GM23338 (cell line): Measurements from ENCODE around the gene RASA3. TPM values are rescaled to one million over a fixed set of nuclear protein-coding genes. Genes with fewer than 3 reads are reported as not detected.

Experiments
- ATAC-seq: fragments of 200-7000 bp; cut with Tn5 transposase; 3 replicates; pipeline ENCODE4 v1.9.1; 2020
- DNase-seq: peaks from one replicate; pipeline ENCODE4 v3.0.0-alpha.2; 2015; ENCODE audit warnings: low spot score
- H2AFZ ChIP-seq: fragments of 200-600 bp; sonication (generic); 2 replicates; pipeline ENCODE4 v1.8.0; 2016; ENCODE audit warnings: antibody characterized with exemption, mild to moderate bottlenecking, moderate library complexity
- H3F3A ChIP-seq: fragments of 200-600 bp; sonication (generic); replicated peaks from 2 replicates; pipeline ENCODE4 v1.8.0; 2017; ENCODE audit warnings: antibody characterized with exemption, mixed run types, low read depth
- H3K27ac ChIP-seq: fragments of 200-600 bp; sonication (generic); 2 replicates; pipeline ENCODE4 v1.6.1; 2016; ENCODE audit warnings: low read depth
- H3K27me3 ChIP-seq: fragments of 200-600 bp; sonication (generic); 2 replicates; pipeline ENCODE4 v1.8.0; 2016; ENCODE audit warnings: mild to moderate bottlenecking, mixed run types, moderate library complexity; ENCODE audit not compliant: insufficient read depth
- H3K36me3 ChIP-seq: fragments of 200-600 bp; sonication (generic); 2 replicates; pipeline ENCODE4 v1.8.0; 2016; ENCODE audit warnings: mild to moderate bottlenecking; ENCODE audit not compliant: insufficient read depth
- H3K4me1 ChIP-seq: fragments of 200-600 bp; sonication (generic); 2 replicates; pipeline ENCODE4 v1.8.0; 2016; ENCODE audit warnings: mild to moderate bottlenecking, moderate library complexity; ENCODE audit not compliant: insufficient read depth
- H3K4me2 ChIP-seq: fragments of 200-600 bp; sonication (generic); 2 replicates; pipeline ENCODE4 v1.7.1; 2017; ENCODE audit warnings: mixed run types
- H3K4me3 ChIP-seq: fragments of 200-600 bp; sonication (generic); 2 replicates; pipeline ENCODE4 v1.6.1; 2016; ENCODE audit warnings: mixed run types
- H3K79me2 ChIP-seq: fragments of 200-600 bp; sonication (generic); replicated peaks from 2 replicates; pipeline ENCODE4 v1.8.0; 2017; ENCODE audit warnings: mild to moderate bottlenecking; ENCODE audit not compliant: insufficient read depth
- H3K9me2 ChIP-seq: fragments of 200-600 bp; sonication (generic); 2 replicates; pipeline ENCODE4 v1.8.0; 2017; ENCODE audit not compliant: insufficient read depth
- H4K20me1 ChIP-seq: fragments of 200-600 bp; sonication (generic); replicated peaks from 2 replicates; pipeline ENCODE4 v1.8.0; 2017; ENCODE audit warnings: mild to moderate bottlenecking; ENCODE audit not compliant: insufficient read depth
- H3K27ac Mint-ChIP-seq: 2 replicates; pipeline ENCODE4 v1.8.0; 2020; ENCODE audit warnings: inconsistent platforms, mild to moderate bottlenecking, moderate library complexity, mixed read lengths
- H3K27me3 Mint-ChIP-seq: 3 replicates; pipeline ENCODE4 v1.8.0; 2022; ENCODE audit warnings: low read depth, mild to moderate bottlenecking, moderate library complexity, mixed read lengths, inconsistent platforms; ENCODE audit not compliant: insufficient read depth, poor library complexity
- H3K36me3 Mint-ChIP-seq: 3 replicates; pipeline ENCODE4 v1.8.0; 2021; ENCODE audit warnings: low read depth, mild to moderate bottlenecking, inconsistent platforms, moderate library complexity, mixed read lengths
- H3K4me1 Mint-ChIP-seq: 3 replicates; pipeline ENCODE4 v1.8.0; 2020; ENCODE audit warnings: mild to moderate bottlenecking, inconsistent platforms, mixed read lengths
- H3K4me3 Mint-ChIP-seq: 3 replicates; pipeline ENCODE4 v1.8.0; 2021; ENCODE audit warnings: moderate library complexity, mild to moderate bottlenecking, inconsistent platforms, mixed read lengths
- H3K9me3 Mint-ChIP-seq: 3 replicates; pipeline ENCODE4 v1.8.0; 2020; ENCODE audit warnings: moderate library complexity, mild to moderate bottlenecking, inconsistent platforms, mixed read lengths
- ETS1 ChIP-seq: IDR thresholded peaks from 2 replicates; pipeline ENCODE4 v1.6.1; 2016; ENCODE audit warnings: antibody characterized with exemption
- EZH2 ChIP-seq: fragments of 200-600 bp; sonication (generic); IDR thresholded peaks from one replicate; pipeline ENCODE4 v1.8.0; 2017; ENCODE audit warnings: antibody characterized with exemption, mild to moderate bottlenecking, low read depth; ENCODE audit not compliant: unreplicated experiment
- EZH2phosphoT487 ChIP-seq: fragments of 200-600 bp; sonication (generic); IDR thresholded peaks from one replicate; pipeline ENCODE4 v1.8.1; 2018; ENCODE audit warnings: antibody characterized with exemption; ENCODE audit not compliant: unreplicated experiment
- JUNB ChIP-seq: IDR thresholded peaks from one replicate; pipeline ENCODE4 v1.6.1; 2016; ENCODE audit warnings: antibody characterized with exemption; ENCODE audit not compliant: unreplicated experiment
- REST ChIP-seq: IDR thresholded peaks from one replicate; pipeline ENCODE4 v1.6.1; 2018; ENCODE audit warnings: antibody characterized with exemption; ENCODE audit not compliant: unreplicated experiment
- polyA plus RNA-seq: library from polyadenylated mRNA; unstranded; fragments of >200 nt; fragmentation: Nextera tagmentation; extraction: Ambion mirVana; gene quantifications from 2 replicates; pipeline ENCODE4 v1.2.1, GENCODE V29; 2016
- total RNA-seq: library from RNA; depleted of rRNA; stranded (reverse); fragments of >200 nt; shearing (Covaris generic); gene quantifications from 2 replicates; pipeline ENCODE4 v1.2.3, GENCODE V29; 2014
- TF ChIP-seq, protein P1 (sequence below), 2 experiments: fragments of 200-600 bp in 1 of 2; sonication (generic) in 1 of 2; conservative IDR thresholded peaks; 2 replicates each; pipeline versions ENCODE4 v1.5.1 to v1.6.1; 2016 to 2017; ENCODE audit warnings: antibody characterized with exemption in 2 of 2, low read depth in 2 of 2, mild to moderate bottlenecking in 2 of 2, moderate library complexity in 1 of 2

The RASA3 gene
- total and polyA plus RNA-seq, 2 experiments from 2014 or later, result 11.2 to 20.7 TPM

DNA sequence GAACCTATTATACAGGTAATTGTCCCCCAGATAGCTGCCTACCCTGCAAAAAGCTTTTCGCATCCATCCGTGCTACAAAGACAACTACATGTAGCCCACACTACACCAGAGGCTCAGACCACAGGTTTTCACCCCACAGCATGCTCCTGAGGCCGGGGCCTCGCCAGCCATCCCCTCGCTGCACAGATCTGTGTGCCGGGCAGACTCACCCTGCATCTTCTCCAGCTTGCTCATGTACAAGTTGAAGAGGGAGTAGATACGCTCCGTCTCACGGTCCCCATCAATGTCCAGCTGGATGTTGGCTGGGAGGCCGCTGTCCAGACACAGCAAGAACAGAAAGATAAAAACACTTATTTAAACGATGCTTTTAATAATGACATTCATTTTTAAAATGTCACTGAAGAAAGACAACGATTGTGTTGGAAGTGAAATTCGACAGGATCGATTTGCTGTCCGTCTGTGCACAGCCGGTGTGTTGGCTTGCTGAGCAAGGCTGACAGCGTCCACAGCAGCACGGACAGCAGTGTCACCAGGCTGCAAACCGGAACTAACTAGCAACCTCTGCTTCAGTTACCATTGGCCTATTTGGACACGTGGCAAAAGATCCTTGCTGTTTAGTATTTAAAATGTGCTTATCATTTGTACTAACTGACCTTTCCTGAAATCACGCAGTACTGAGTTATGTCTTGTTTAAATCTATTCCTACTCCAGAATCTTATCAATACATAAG lies 140.0 kb downstream of the RASA3 start:
- H3K27me3 Mint-ChIP-seq, result peaks cover 11% of the 10 kb centered on the region
- H3K4me1 Mint-ChIP-seq, result no peaks in the 10 kb centered on the region
- no peaks in the 10 kb centered on the region for H3K9me2 ChIP-seq
- H3F3A ChIP-seq, result no peaks in the 10 kb centered on the region
- no peak overlapping the region for H3K27ac ChIP-seq
- H3K4me1 ChIP-seq, result no peaks in the 10 kb centered on the region
- ATAC-seq (no peak), DNase-seq (no peak)
- no peaks in the 10 kb centered on the region for H3K79me2 ChIP-seq
- no peak overlapping the region for H3K4me3 Mint-ChIP-seq
- peaks cover 10% of the 10 kb centered on the region for H3K9me3 Mint-ChIP-seq
- H3K27ac Mint-ChIP-seq, result no peak overlapping the region
- H3K27me3 ChIP-seq, result no peaks in the 10 kb centered on the region
- peaks cover 46% of the 10 kb centered on the region for H3K36me3 Mint-ChIP-seq
- no peak overlapping the region for H2AFZ ChIP-seq
- TF ChIP-seq ETS1 (no peak), REST (no peak), JUNB (no peak)
- H3K36me3 ChIP-seq, result 0 out of 2 replicates have a peak, but pooled peaks cover 12% of the 10 kb centered on the region
- H3K4me2 ChIP-seq, result no peak overlapping the region
- no peak overlapping the region for H3K4me3 ChIP-seq
- no peaks in the 10 kb centered on the region for H4K20me1 ChIP-seq

DNA sequence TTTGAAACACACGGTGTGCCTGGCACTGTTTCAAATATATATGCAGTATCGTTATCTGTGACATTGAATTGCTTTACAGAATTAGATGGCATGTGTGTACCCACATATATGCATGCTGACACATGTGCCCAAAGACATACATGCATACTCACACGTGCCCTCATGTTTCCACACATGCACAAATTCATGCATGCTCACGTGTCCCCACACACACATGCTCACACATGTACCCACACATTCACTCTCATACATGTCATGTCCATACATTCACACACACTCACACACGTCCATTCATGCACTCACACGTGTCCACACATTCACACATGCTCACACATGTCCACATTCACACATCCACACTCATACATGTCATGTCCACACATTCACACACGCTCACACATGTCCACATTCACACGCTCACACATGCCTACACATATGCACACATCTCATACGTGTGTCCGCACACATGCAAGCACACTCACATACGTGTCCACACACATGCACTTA lies 140.7 kb downstream of the RASA3 start:
- Histone ChIP-seq H3K79me2 (no peaks in the 10 kb centered on the region), H3K4me1 (no peaks in the 10 kb centered on the region), H3K4me2 (no peak overlapping the region), H3K27ac (no peak overlapping the region), H3K36me3 (0 out of 2 replicates have a peak, but pooled peaks cover 12% of the 10 kb centered on the region), H4K20me1 (no peaks in the 10 kb centered on the region), H3K27me3 (no peaks in the 10 kb centered on the region), H3K9me2 (no peaks in the 10 kb centered on the region), H3K4me3 (no peak overlapping the region), H3F3A (no peaks in the 10 kb centered on the region), H2AFZ (no peak overlapping the region)
- no peak for ATAC-seq
- peaks cover 46% of the 10 kb centered on the region for H3K36me3 Mint-ChIP-seq
- peaks cover 11% of the 10 kb centered on the region for H3K27me3 Mint-ChIP-seq
- H3K4me3 Mint-ChIP-seq, result no peak overlapping the region
- H3K27ac Mint-ChIP-seq, result no peak overlapping the region
- H3K4me1 Mint-ChIP-seq, result no peaks in the 10 kb centered on the region
- DNase-seq, result no peak
- H3K9me3 Mint-ChIP-seq, result peaks cover 10% of the 10 kb centered on the region
- TF ChIP-seq, protein P1, sequence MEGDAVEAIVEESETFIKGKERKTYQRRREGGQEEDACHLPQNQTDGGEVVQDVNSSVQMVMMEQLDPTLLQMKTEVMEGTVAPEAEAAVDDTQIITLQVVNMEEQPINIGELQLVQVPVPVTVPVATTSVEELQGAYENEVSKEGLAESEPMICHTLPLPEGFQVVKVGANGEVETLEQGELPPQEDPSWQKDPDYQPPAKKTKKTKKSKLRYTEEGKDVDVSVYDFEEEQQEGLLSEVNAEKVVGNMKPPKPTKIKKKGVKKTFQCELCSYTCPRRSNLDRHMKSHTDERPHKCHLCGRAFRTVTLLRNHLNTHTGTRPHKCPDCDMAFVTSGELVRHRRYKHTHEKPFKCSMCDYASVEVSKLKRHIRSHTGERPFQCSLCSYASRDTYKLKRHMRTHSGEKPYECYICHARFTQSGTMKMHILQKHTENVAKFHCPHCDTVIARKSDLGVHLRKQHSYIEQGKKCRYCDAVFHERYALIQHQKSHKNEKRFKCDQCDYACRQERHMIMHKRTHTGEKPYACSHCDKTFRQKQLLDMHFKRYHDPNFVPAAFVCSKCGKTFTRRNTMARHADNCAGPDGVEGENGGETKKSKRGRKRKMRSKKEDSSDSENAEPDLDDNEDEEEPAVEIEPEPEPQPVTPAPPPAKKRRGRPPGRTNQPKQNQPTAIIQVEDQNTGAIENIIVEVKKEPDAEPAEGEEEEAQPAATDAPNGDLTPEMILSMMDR (conservative IDR thresholded peaks at IDR 0.05; ENCODE audit: low read depth in 2 of 2), result no peak
- no peak for TF ChIP-seq EZH2
- no peak for TF ChIP-seq ETS1
- TF ChIP-seq EZH2phosphoT487, result no peak
